Measurements from ENCODE around the gene ZBTB7B. TPM values are rescaled to one million over a fixed set of nuclear protein-coding genes. Genes with fewer than 3 reads are reported as not detected.

The ZBTB7B gene
- total and polyA plus RNA-seq, 9 of the 15 experiments (the other 6 are each of a cell fraction or from before 2014, with no cell fraction given) = 0.04 to 46.5 (median 15.2) TPM

- TF ChIP-seq ZNF592 (IDR thresholded peaks at IDR 0.05) (peak; percentile 61; the same call in 1 of the 2 replicates), ZNF766 (CRISPR knock-in tag; conservative IDR thresholded peaks at IDR 0.05) (no peak), LCOR (CRISPR knock-in tag; IDR thresholded peaks at IDR 0.05) (peak; percentile 47; the same call in 1 of the 2 replicates), ZNF133 (CRISPR knock-in tag; IDR thresholded peaks at IDR 0.05) (no peak), SP2 (IDR thresholded peaks at IDR 0.05; ENCODE audit: extremely low read depth, low read depth, low read length, poor library complexity, severe bottlenecking) (no peak), SRF (CRISPR knock-in tag; IDR thresholded peaks at IDR 0.05) (no peak), ZNF274 (IDR thresholded peaks at IDR 0.05; ENCODE audit: borderline replicate concordance, low read depth, low read length) (no peak), ILF3 (IDR thresholded peaks at IDR 0.05; ENCODE audit: borderline replicate concordance) (peak; percentile 94; the same call in 1 of the 2 replicates), ARHGAP35 (IDR thresholded peaks at IDR 0.05; ENCODE audit: partially characterized antibody) (no peak), PHB (CRISPR knock-in tag; IDR thresholded peaks at IDR 0.05) (peak; percentile 18), ZBTB34 (CRISPR knock-in tag; IDR thresholded peaks at IDR 0.05) (no peak), CBFA2T2 (conservative IDR thresholded peaks at IDR 0.05) (no peak), ATF6 (CRISPR knock-in tag; IDR thresholded peaks at IDR 0.05) (peak; percentile 92), TAF15 (IDR thresholded peaks at IDR 0.05; ENCODE audit: low read depth, low read length) (no peak)
These were observed 41.1 kb upstream of the ZBTB7B start, which contains the start of gene PYGO2 (continued) for GRCh38 chr1:154961207-154962155.

All from K562 (cell line).